ENCODE measurements around the gene AGMO.

Gene AGMO

DNA sequence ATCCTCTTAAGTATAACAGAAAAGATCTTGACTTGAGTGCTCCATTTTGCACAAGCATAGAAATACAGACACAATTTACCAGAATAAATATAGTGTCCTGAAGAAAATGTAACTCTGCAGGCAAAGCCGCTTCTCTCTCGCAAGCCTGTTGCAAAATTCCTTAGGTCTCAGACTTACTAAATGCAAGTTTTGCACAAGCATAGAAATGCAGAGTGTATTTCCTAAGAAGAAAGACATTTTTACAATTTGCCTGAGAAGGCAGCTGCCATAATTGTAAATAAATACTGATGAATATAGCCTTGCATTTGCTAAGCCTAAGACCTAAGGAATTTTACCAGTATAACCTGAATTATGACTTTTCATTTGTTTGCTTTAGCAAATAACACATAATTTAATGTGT lies 67.1 kb downstream of the AGMO start:
- DNase-seq: no peak

DNA sequence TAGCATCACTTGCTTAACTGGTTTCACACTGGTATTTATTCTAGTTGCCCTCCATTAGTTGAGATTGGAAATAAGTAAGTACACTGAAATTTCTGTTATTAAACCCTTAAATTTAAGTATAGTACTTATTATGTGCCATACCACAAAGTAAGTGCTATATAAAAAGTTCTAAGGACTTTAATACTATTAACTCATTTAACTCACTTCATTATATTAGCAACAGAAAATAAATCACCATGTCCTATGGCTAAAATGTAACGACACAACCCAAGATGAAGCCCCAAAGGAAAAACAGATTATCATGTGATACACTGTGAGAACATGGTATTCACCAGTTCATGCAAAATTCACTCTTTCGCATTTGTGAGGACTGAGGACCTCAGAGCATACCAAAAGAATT lies 70.5 kb downstream of the AGMO start:
- DNase-seq: no peak

DNA sequence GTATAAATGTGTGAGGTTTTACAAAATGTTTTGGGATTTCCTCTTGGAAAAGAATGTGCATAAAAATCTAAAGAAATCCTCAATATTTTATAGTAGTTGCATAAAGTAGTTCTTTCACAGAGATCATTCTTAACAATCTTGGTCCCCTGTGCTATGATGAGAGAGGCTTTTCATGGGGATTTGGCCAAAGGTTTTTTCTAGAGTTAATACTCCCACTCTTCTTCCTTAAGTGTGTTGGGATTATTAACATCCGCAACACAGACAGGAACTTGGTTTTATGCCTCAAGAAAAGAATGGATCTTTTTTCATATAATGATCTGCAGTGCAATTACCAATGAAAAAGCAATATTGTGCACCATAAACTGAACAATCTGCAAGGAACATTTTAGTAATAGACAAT lies 71.5 kb downstream of the AGMO start:
- DNase-seq: no peak

DNA sequence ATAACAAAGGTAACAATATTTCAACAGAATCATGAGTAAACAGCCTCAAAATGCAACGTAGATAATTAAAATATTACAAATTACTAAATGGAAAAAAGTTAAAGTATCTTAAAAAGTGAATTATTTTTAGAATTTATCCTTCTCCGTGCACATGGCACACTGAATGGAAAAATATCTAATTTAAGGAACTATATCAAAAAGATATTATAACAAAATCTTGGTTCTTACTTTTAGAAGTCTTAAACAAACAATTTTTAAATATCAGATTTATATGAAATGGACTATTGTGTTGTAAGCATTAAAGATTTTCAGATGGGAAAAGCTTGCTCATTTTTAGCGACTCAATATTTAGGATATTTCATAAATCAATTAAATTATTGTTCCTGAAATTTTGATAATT lies 72.0 kb downstream of the AGMO start:
- DNase-seq: no peak

DNA sequence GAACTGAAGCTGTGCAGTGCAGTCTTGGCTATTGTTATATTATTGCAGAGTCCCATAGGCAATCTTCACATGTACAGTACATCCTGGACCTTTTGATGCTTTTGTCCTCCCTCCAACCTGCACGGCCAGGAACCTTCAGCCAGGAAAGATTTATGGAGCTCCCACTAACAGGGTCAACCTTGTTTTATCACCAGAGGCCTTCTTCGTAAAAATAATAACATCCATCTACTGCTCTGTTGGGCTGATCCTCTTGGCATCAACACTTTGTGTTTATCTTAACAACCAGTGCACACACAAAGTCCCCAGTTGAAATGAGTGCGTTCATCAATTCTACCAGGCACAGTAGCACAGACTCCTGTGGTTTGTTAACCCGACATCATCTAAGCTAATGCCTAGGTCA lies 72.4 kb downstream of the AGMO start:
- DNase-seq: no peak

DNA sequence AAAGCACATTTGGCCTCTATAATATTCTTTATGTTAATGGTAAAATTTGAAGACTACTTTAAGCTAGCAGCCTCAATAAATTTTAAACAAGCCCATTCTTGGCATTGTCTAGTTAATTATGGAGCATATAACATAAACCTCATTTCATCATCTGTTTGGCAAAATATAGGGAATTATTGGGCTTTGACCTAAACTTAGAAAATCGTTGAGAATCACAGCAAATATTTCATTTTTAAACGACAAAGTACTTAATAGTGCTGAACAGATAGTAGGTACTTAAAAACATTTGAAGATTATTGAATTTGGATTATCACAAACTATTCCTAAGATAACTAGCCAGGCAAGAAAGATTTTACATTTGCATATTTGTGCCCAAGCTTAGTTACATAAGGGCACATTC lies 73.4 kb downstream of the AGMO start:
- no peak for DNase-seq

DNA sequence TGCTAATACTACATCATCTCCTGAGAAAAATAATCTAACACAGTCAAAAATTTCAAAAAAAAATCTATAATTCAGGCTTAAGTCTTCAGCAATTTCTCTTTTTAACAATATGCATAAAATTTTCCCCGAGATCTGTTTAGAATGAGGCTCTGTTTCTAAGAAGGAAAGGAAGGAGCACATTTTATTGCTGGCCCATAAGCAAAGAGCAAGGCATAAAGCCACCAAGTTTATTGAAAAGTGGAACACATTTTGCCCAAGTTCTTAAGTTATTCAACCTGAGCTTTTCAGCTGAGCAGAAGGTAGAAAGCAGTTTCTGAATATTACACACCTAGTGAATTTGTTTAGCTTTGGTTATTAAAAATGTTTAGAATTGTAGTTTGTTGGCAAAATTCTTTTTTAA lies 73.9 kb downstream of the AGMO start:
- no peak for DNase-seq

DNA sequence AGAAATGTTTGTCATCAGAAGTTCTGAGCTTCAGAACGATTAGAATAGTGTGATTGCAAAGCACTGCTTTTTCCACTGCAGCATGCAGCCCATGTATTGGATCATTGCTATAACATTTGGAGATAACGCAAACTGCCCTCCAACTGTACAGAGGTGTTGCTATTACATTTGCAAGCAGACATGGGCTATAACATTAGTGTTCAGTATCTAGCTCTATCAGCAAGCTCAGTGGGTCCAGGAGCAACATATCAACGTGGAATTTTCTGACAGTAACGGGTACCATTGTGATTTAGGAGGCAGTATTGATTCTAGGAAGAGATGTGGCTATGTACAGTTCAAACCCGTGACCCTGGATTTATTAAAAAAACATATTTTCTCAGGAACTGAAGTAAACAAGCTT lies 75.8 kb downstream of the AGMO start:
- DNase-seq: no peak

DNA sequence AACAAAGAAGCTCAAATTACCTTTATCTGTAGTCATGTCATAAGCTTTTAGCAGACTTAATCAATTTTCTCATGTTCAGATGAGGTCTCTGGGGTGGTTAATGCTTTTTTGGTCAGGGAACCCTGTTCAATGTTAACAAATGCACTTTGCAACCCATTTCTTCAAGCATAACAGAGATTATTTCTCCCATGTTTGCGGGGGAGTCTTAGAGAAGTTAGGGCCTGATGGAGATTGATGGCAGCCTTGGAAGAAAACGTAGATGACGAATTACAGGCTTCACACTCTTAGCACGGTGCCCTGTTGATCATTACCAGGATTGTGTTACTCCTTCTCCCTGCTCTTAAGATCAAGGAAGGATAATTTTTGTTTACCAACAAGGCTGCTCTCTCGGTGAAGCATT lies 76.4 kb downstream of the AGMO start:
- no peak for DNase-seq

DNA sequence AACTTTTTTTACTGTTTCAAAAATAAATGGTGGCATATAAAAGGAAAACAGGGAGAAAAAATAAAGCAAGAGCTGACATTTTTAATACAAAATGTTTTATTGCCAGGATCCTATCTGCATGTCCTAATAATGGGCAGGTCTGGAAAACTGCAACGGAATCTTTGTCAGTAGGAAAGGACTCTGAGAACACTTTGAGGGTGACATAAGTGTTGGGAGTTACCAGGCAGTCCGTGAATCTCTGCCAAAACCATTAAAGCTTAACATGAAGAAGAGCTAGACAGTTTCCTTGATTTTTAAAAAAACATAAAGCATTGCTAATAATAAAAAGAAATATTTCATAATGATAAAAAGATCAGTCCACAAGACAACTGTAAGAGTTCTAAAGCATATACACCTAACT lies 80.7 kb downstream of the AGMO start:
- DNase-seq: no peak

DNA sequence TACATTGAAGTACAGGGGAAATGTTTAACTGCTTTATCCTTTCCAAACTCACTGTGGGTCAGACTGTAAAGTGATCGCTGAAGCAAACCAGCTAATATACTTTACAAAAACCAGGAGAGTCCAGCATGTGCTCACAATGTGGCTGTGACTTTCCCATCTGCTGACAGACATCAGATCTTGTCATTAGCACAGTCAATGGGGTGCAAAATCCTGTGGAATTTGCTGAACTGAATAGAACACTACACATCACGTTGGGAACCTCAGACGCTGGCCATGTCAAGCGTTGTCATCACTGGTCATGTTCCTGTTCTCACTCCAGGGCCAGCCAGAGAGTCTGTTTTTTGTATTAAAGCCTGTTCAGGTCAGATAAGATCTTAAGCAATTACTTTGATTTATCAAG lies 83.4 kb downstream of the AGMO start:
- DNase-seq: no peak

DNA sequence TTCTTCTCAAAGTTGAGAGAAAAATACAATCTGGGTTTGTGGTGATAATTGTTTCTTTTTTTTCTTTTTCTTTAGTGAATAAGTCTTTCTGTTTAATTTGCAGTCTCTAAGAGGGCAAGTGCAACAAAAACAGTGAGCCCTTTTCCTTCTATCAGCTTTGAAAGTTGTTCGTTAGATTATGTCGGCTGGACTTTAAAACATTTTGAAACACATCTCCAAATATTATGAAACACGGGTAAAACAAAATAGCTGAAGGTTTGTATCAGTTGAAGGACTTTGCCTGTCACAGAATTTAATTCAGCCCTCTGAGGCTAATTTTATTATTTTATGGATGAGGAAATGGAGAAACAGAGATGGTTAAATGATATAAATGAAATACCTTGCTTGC lies 85.3 kb downstream of the AGMO start:
- DNase-seq: no peak

DNA sequence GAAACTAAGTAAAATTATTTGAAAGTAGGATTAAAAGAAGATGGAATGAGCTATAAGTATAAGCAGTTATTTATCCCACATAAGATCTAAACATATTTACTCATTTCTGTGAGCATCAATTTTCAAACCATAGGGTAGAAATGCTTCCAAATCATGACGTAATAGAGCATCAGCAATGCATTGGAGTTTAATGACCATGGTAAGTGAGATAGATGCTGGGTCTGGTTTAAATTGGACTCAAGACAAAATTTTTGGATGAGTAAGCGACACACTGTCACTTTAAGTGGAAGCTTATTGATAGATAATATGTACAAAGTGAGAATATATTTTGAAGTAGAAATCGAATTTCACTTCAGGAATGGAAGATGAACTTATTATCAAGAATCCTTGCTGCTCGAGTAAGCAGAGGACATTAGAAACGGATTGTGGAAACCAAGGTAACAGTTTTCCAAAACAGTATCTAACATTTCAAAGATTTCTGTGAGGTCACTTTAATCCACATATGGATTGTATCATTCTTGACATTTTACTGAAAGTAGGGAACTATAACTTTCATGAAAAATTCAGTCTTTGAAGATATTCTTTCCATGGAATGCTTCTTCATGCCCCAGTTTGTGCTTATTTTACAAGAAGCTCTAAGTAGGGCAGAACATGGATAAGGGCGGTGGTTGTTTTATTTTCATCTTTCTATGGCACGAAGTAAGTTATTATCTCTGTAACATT lies 85.8 kb downstream of the AGMO start:
- no peak for DNase-seq

DNA sequence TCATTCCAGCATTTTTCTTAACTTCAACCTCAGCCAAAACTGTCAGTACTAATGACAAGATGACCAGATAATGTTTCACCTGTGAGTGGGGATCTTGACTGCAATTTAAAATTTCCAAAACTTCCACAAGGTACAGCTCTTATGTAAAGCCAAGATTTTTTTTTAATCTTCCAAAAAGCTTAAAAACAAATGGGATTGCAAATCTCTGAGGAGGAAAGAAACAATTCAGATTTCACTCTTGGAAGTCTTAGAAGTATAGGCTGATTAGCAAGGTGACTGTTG lies 90.2 kb downstream of the AGMO start:
- no peak for DNase-seq

DNA sequence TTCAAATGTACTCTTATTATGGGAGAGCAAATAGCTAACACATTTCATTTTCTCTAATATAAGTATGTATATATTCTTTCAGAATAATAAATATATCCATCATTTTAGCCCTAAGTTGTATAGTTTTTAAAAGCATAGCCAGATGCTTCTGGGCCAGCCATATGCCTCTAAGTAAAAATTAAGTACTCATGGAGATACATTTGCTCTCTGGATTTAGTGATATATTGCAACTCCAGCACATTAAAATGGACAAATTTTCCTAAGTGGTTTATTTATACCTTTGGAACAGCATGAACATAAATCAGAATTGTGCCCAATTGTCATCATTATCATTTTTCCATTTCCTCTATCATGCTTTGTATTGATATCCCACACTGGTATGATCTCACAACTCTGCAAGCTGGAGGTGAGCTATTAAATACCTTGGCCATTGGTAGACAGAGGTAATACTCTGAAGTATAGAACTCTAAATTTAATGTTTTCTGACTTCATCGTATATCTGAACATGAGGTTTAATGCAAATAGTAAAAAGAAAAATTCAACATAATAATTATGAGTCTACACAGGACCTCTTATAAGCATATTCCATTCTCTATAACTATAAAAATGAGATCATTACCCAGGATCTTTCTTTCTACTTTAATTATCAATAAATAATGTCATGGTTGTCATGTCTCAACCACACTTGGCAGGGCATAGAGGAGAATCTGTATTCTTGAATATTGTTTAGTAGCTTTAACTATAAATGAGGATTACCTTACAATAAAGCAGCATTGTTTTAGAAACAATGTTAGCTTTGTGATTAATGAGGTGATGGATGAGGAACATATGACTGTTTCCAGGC lies 90.8 kb downstream of the AGMO start:
- no peak for DNase-seq

DNA sequence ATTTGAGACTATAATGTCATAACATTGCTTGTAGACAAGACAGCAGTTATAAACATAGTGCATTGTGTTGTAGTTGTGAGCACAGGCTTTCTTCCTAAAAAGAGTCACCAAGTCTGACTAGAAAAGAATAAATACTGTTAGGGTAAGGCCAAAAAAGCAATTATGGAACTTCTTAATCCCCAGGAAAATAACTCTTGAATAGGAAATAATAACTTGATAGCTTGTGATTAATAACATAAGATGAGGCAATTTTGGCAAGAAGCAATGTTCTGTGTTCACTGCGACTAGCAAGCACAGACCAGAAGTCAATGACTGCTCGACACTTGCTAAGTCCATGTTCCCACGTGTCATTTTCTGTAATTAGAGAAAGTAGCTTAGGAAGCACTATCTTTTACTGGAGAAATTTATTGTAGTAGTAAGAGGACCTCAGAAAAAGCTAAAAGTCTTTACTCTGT lies 97.1 kb downstream of the AGMO start:
- DNase-seq: no peak

DNA sequence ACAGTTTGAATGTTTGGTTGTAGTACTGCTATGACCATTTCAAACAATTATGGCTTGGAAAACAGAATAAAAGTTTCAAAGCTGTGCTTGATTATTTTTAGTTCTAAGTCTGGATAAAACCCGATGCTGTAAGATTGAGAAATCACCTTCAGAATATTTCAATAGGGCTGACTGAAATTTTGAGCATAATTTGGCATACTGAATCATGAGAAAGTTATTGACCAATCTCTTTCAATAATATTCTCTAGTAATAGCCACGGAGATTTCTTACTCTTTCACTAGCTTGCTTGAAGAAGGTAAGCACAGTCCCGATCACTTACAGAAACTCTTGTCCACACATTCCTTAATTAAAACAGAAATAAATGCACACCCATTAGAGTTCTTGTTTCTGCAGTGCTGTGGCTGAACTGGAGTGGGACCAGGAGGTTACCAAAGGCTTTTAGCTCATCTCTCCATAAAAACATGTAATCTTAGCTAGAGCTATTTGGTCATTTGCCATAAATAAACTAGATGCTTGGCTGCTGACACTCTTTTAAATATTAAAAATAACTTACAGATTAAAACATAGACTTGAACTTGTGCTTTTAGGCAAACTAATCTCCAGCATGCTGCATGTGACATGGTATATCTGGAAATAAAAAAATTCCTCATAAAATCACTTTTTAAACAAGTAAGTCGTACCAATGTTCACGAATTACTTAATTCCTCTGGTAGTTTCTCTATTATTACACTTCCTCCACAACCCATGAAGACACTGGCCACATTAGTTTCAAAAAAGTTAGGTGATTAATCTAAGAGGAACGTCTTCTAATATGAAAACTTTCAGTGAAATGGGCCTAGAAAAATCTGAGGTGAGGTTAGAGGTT lies 97.8 kb downstream of the AGMO start:
- no peak for DNase-seq

DNA sequence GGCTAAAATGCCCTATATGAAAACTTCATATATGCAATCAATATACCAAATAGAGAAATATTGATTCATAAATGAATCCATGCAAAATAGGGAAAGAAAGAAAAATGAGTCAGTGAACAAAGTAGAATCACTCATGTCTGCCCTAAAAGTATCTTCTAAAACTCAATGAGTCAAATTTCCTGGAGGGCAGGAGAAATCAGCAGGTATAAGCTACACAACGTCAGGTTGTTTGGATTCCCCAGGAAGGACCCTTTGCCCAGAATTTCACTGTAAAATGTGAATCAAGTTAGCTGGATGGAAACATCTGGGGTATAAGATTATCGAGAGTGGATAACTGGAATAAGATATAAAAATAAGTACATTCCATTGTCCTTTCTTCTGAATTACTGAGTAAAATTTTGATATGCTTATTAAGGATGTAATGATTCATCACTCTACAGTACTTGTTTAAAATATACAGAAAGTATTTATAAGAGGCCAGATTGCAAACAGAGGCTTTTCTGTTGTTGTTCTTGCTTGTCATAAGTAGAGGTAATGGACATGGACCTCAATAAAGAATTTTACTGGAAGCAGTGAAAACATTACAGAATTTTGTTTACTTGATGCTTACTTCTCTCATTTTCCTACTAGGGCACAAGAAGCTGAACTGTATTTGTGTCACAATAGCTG lies 99.0 kb downstream of the AGMO start:
- no peak for DNase-seq

DNA sequence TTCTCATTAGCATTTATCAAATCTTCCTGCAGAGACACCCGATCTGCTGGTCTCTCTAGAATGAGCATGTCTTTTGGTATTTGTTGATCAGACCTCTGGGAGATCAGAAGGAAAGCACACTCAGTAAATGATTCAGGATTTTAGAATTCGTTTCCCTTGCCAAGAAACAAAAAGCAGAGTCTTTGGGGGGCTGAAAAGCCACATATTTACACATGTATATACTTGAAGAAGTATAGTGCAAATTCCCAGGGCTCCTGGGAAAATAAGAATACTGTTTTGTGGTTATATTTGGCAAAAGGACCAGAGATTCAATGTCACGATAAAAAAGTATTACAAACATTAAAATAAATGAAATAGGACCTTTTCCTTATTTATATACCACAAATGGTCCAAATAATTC lies 100.2 kb downstream of the AGMO start:
- DNase-seq: peak in 1 of 2 experiments; percentile 19

DNA sequence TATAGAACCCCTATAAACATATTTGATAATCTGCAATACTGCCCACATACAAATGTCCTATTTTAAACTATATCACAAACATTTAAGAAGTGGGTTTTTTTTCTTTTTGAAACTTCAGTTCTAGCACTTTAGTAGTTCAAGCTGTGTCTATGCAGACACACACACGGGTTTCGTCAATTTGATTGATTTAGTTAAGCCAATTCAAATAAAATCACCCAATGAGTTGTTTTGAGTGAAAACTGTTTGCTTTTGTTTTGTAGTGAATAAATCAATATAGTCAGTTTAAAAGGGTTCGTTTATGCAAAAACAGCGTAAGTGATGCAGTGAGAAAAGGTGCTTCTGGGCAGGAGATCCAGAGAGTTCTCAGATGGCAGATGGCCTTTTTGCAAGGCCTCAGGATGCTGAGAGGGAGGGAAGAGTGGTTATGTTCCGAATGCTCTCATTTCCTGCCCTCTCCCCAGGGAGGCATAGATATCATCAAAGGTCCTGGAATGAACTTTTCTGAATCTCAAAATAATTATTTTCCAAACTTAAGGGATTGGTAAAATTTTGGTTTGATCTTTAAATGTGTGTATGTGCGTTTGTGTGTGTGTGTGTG lies 102.7 kb downstream of the AGMO start:
- DNase-seq: no peak

DNA sequence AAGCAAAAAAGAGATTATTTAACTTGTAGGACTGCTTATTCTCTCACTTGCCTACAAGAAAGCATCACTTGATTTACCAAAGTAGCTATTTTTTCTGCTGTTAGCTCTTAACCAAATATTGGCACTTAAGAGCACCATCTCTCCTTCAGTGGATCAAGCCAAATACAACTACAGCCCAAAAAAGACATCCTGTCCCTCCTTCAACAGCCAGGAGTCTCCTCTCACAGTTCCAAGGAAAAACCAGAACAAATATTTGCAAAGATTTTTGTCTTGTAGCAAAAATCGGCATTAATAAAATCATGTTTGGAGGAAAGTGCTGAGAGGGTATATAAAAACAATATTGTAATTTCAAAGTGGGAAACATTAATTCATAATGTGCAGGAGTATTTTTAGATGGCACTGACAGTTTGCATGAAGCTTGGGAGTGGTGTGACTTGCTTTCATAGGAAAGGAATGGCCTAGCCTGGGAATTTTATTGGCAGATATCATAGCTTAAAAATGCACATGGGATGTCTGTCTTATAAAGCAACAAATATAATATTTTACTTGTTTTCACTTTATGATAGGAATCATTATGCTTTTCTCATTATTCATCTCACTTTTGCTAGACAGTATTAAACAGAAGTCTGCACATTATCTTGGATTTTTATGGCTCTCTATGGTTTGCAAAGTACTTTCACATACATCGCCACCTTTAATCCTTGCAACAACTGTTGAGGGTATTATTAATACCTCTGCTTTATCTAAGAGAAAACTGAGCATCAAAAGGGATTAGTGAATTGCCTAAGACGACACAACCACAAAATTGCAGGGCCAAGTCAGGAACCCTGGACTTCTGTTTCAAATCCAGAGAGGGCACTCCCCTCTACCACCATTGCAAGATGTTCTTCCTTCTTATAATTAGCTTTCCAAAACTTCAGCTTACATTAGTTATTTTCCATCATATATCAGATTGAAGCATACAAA lies 103.5 kb downstream of the AGMO start:
- DNase-seq: no peak

DNA sequence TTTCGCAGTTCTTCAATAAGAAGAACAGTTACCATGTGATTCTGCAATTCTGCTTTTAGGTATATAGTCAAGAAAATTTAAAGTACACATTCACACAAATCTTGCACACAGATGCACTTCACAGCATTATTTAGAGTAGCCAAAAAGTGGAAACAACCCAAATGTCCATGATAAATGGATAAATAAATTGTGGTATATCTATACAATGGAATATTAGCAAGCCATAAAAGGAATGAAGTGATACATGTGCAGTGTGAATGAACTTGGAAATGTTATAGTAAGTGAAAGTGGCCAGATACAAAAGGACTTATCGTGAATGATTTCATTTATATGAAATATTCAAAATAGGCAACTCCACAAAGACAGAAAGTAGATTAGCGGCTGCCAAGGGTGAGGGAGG lies 109.1 kb downstream of the AGMO start:
- no peak for DNase-seq

Data from SW 1271 (cell line).